HepG2 (cell line): ENCODE results near the gene CNNM1. TPM values are rescaled to one million over a fixed set of nuclear protein-coding genes. Genes with fewer than 3 reads are reported as not detected.

Source experiments
- BHLHE40 ChIP-seq: IDR thresholded peaks from 2 replicates; pipeline ENCODE4 v1.6.1; 2011; ENCODE audit warnings: low read length, improper control_type of control experiment
- DPF2 ChIP-seq: sonication (generic); formaldehyde crosslinking; IDR thresholded peaks from 2 replicates; pipeline ENCODE4 v1.4.0; 2020; ENCODE audit warnings: mild to moderate bottlenecking, low read depth, missing genetic modification reagents, borderline replicate concordance
- GABPA ChIP-seq, 2 experiments: IDR thresholded peaks; 2 replicates each; pipeline ENCODE4 v1.6.1; 2011 to 2016; ENCODE audit warnings: low read depth in 2 of 2, low read length in 1 of 2, missing biosample characterization in 1 of 2, missing genetic modification characterization in 1 of 2
- HNRNPL ChIP-seq: fragments of 200-400 bp; formaldehyde crosslinking; IDR thresholded peaks from 2 replicates; pipeline ENCODE4 v1.6.1; 2017; ENCODE audit warnings: mild to moderate bottlenecking, low read depth, low read length
- HOXA7 ChIP-seq: sonication (generic); formaldehyde crosslinking; IDR thresholded peaks from 2 replicates; pipeline ENCODE4 v1.8.1; 2022; ENCODE audit warnings: mild to moderate bottlenecking, missing genetic modification reagents, moderate library complexity
- MXD1 ChIP-seq: sonication (generic); formaldehyde crosslinking; IDR thresholded peaks from 2 replicates; pipeline ENCODE4 v1.4.0; 2020; ENCODE audit warnings: mild to moderate bottlenecking, missing genetic modification reagents
- PITX1 ChIP-seq: sonication (generic); formaldehyde crosslinking; IDR thresholded peaks from 2 replicates; pipeline ENCODE4 v1.5.1; 2020; ENCODE audit warnings: mild to moderate bottlenecking, missing genetic modification reagents
- SRF ChIP-seq: IDR thresholded peaks from 2 replicates; pipeline ENCODE4 v1.6.1; 2011; ENCODE audit warnings: mild to moderate bottlenecking, low read depth, low read length, moderate library complexity
- ZBTB33 ChIP-seq: sonication (generic); formaldehyde crosslinking; IDR thresholded peaks from 2 replicates; pipeline ENCODE4 v1.4.0; 2020; ENCODE audit warnings: missing genetic modification reagents
- ZBTB38 ChIP-seq: sonication (generic); formaldehyde crosslinking; IDR thresholded peaks from 2 replicates; pipeline ENCODE4 v1.5.1; 2020; ENCODE audit warnings: mild to moderate bottlenecking, missing genetic modification reagents
- ZBTB7B ChIP-seq: sonication (generic); formaldehyde crosslinking; IDR thresholded peaks from 2 replicates; pipeline ENCODE4 v1.4.0; 2020; ENCODE audit warnings: missing genetic modification reagents
- ZFY ChIP-seq: sonication (generic); formaldehyde crosslinking; IDR thresholded peaks from 2 replicates; pipeline ENCODE4 v1.4.0; 2020; ENCODE audit warnings: missing genetic modification reagents
- ZNF124 ChIP-seq: sonication (generic); formaldehyde crosslinking; IDR thresholded peaks from 2 replicates; pipeline ENCODE4 v1.4.0; 2020; ENCODE audit warnings: missing genetic modification reagents
- ZNF407 ChIP-seq: sonication (generic); formaldehyde crosslinking; IDR thresholded peaks from one replicate; pipeline ENCODE4 v1.5.1; 2020; ENCODE audit warnings: mild to moderate bottlenecking, missing genetic modification reagents; ENCODE audit errors: not compliant biosample characterization
- ZNF879 ChIP-seq: sonication (generic); formaldehyde crosslinking; IDR thresholded peaks from 2 replicates; pipeline ENCODE4 v1.8.1; 2023; ENCODE audit warnings: missing genetic modification reagents
- polyA plus RNA-seq, 8 experiments: library from polyadenylated mRNA; depleted of rRNA in 3 of 8; stranded (reverse) in 7 of 8; unstranded in 1 of 8; fragments of >200 nt; fragmentation: Illumina TruSeq in 4 of 8; extraction: Trizol in 4 of 8; gene quantifications; 2 replicates each; pipeline versions ENCODE4 v1.2.1 to v1.2.3, GENCODE V29; 2011 to 2016; ENCODE audit warnings: low read depth in 4 of 8, missing spikeins in 1 of 8, mixed read lengths in 1 of 8; ENCODE audit not compliant: insufficient read depth in 1 of 8
- total RNA-seq, 5 experiments: library from RNA; depleted of rRNA; stranded (reverse); fragments of >200 nt; fragmentation: Illumina TruSeq; extraction: Trizol; gene quantifications; 2 replicates each; pipeline ENCODE4 v1.2.3, GENCODE V29; 2016; ENCODE audit warnings: low read depth in 1 of 5
- TF ChIP-seq, protein P1 (sequence below): sonication (generic); formaldehyde crosslinking; IDR thresholded peaks from 2 replicates; pipeline ENCODE4 v1.8.1; 2023; ENCODE audit warnings: mild to moderate bottlenecking, inconsistent platforms, moderate library complexity, missing genetic modification reagents, borderline replicate concordance

Gene CNNM1
- total and polyA plus RNA-seq, 2 of the 13 experiments (the other 11 are each of a cell fraction or from before 2014, with no cell fraction given) = 4.3 to 9.6 TPM

DNA sequence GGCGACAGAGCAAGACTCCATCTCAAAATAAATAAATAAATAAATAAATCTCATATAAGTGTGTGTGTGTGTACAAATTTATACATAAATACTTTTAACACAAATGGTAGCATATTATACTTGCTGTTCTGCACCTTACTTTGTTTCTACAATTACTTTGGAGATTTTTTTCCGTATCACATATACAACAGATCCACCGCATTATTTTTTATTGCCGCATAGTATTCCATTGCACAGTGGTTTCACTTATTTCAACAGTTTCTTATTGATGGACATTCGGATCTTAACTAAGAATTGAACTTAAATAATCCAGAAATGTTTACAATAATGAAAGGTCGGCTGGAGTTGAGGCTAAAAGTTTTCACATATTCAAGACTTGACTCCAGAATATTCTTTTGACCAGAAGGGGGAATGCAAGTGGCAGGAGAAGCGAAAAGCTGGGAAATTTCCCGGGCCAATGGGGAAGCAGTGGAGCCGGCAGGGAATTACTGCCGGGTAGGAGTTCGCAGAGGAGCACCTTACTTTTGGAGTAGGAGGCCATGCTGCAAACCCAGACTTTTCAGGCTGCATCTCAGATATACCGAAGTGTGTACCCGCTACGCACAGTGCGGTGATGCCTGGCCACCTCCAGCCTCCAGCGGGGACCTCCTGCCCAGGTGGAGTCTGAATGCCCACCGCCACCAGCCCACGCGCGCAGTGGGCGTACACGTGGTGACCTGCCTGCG, 415 bp upstream of the CNNM1 start (continued):
- TF ChIP-seq ZNF407 (CRISPR knock-in tag) (peak; percentile 52), GABPA (IDR thresholded peaks at IDR 0.05; ENCODE audit: low read depth, low read length) (no peak), GABPA (CRISPR knock-in tag; IDR thresholded peaks at IDR 0.05; ENCODE audit: low read depth) (no peak), ZNF124 (CRISPR knock-in tag) (no peak), PITX1 (peak; percentile 47; the same call in 1 of the 2 replicates), ZNF879 (no peak), HOXA7 (CRISPR knock-in tag) (no peak), ZBTB38 (peak; percentile 78), BHLHE40 (no peak), DPF2 (CRISPR knock-in tag) (0 out of 2 replicates have a peak, but pooled peaks have one; percentile 15), MXD1 (CRISPR knock-in tag) (no peak), ZFY (no peak), HNRNPL (0 out of 2 replicates have a peak, but pooled peaks have one; percentile 65), ZBTB7B (CRISPR knock-in tag) (no peak), SRF (no peak), ZBTB33 (no peak)
- TF ChIP-seq, protein P1, sequence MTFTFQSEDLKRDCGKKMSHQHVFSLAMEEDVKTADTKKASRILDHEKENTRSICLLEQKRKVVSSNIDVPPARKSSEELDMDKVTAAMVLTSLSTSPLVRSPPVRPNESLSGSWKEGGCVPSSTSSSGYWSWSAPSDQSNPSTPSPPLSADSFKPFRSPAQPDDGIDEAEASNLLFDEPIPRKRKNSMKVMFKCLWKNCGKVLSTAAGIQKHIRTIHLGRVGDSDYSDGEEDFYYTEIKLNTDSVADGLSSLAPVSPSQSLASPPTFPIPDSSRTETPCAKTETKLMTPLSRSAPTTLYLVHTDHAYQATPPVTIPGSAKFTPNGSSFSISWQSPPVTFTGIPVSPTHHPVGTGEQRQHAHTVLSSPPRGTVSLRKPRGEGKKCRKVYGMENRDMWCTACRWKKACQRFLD (CRISPR knock-in tag) = 0 out of 2 replicates have a peak, but pooled peaks have one; percentile 29
